Lung (tissue), 12 donors: ENCODE results near the gene IDI1. TPM values are rescaled to one million over a fixed set of nuclear protein-coding genes. Genes with fewer than 3 reads are reported as not detected.

Experiments
- ATAC-seq: fragments of 200-7000 bp; cut with Tn5 transposase; one replicate; pipeline ENCODE4 v1.9.1; 2020; ENCODE audit warnings: moderate number of reproducible peaks; ENCODE audit not compliant: insufficient read depth, low FRiP score
- DNase-seq, 3 donors: peaks; one replicate each; pipeline ENCODE4 v3.0.0-alpha.2; 2013 to 2017
- H3K27ac ChIP-seq, 2 donors: one replicate each; pipeline ENCODE4 v1.5.1; 2013; ENCODE audit warnings: mild to moderate bottlenecking in 2 of 2, moderate library complexity in 2 of 2, control low read depth in 1 of 2, inconsistent platforms in 1 of 2, low read depth in 1 of 2, low read length in 1 of 2
- H3K27me3 ChIP-seq, 3 donors: one replicate each; pipeline ENCODE4 v1.5.1; 2013; ENCODE audit warnings: low read length in 2 of 3; ENCODE audit not compliant: control insufficient read depth in 3 of 3, insufficient read depth in 3 of 3
- H3K36me3 ChIP-seq, 4 donors: one replicate each; pipeline ENCODE4 v1.5.1; 2013; ENCODE audit warnings: low read length in 4 of 4, mild to moderate bottlenecking in 1 of 4, moderate library complexity in 1 of 4; ENCODE audit not compliant: control insufficient read depth in 4 of 4, insufficient read depth in 4 of 4
- H3K4me1 ChIP-seq, 5 donors: one replicate each; pipeline ENCODE4 v1.5.1; 2013; ENCODE audit warnings: low read length in 5 of 5, mild to moderate bottlenecking in 2 of 5, moderate library complexity in 1 of 5; ENCODE audit not compliant: control insufficient read depth in 5 of 5, insufficient read depth in 5 of 5
- H3K4me3 ChIP-seq: one replicate; pipeline ENCODE4 v1.5.1; 2013; ENCODE audit warnings: mild to moderate bottlenecking, control low read depth, moderate library complexity
- H3K9ac ChIP-seq, 2 donors: one replicate each; pipeline ENCODE4 v1.5.1; 2013; ENCODE audit warnings: low read length in 2 of 2, control low read depth in 1 of 2; ENCODE audit not compliant: insufficient read depth in 1 of 2
- H3K9me3 ChIP-seq, 4 donors: one replicate each; pipeline ENCODE4 v1.5.1; 2013; ENCODE audit warnings: low read length in 3 of 4, mild to moderate bottlenecking in 1 of 4, moderate library complexity in 1 of 4; ENCODE audit not compliant: control insufficient read depth in 4 of 4, insufficient read depth in 3 of 4
- CTCF ChIP-seq: IDR thresholded peaks from 2 replicates; pipeline ENCODE4 v1.5.1; 2012; ENCODE audit warnings: mild to moderate bottlenecking; ENCODE audit errors: control extremely low read depth, extremely low read depth
- WGBS, 2 donors: extraction: QIAGEN DNeasy Blood & Tissue Kit; methylation state at CpG; one replicate each; pipeline ENCODE4 v1.1.7; 2013; 5-methylcytosine and 5-hydroxymethylcytosine counted together
- polyA plus RNA-seq, 2 donors: library from polyadenylated mRNA; stranded (reverse); fragments of 200-250 nt; gene quantifications; one replicate each; pipeline ENCODE4 v1.2.1, GENCODE V29; 2013
- total RNA-seq, 2 donors: library from RNA; depleted of rRNA in 1 of 2; stranded (reverse); fragments of >200 nt in 1 of 2; gene quantifications; one replicate each; pipeline ENCODE4 v1.2.1, GENCODE V29; 2014 to 2021
- donor health status: control.
- donor health status: control.
- donor health status: Bipolar disorder and iron deficiency.
- donor health status: healthy.
- donor health status: DM: yes; HTN: yes; CAD: no.

Gene IDI1
- total and polyA plus RNA-seq, 4 donors: 44.4 to 173 (median 91.4) TPM

- no peak for TF ChIP-seq CTCF
- Histone ChIP-seq H3K27me3 (no peaks in the 10 kb centered on the region), H3K36me3 (peaks cover 0 to 10% (median 0%) of the 10 kb centered on the region in 4 donors), H3K9ac (no peak overlapping the region), H3K9me3 (no peaks in the 10 kb centered on the region), H3K4me3 (no peak overlapping the region), H3K27ac (no peak overlapping the region), H3K4me1 (no peaks in the 10 kb centered on the region)
- ATAC-seq (no peak), DNase-seq (no peak)
- WGBS, 2 donors: 89 to 91% methylated on average over 1 of the region's 1 CpG
Observed at GRCh38 chr10:1033601-1034000, 15.3 kb downstream of the IDI1 start.

GRCh38 chr10:1029838-1030237 lies 19.1 kb downstream of the IDI1 start:
- DNase-seq (no peak), ATAC-seq (no peak)
- H3K4me1 ChIP-seq: no peaks in the 10 kb centered on the region
- no peaks in the 10 kb centered on the region for H3K9me3 ChIP-seq
- H3K27me3 ChIP-seq: no peaks in the 10 kb centered on the region
- no peak overlapping the region for H3K9ac ChIP-seq
- no peak overlapping the region for H3K27ac ChIP-seq
- H3K36me3 ChIP-seq: peaks cover 0 to 2% (median 0%) of the 10 kb centered on the region in 4 donors
- H3K4me3 ChIP-seq: no peak overlapping the region
- no peak for TF ChIP-seq CTCF
- 97 to 98% methylated on average over 7 of the region's 7 CpGs for WGBS, 2 donors

- H3K9me3 ChIP-seq: no peaks in the 10 kb centered on the region
- H3K4me3 ChIP-seq: no peak overlapping the region
- TF ChIP-seq CTCF: no peak
- ATAC-seq (no peak), DNase-seq (no peak)
- 95 to 98% methylated on average over 6 of the region's 6 CpGs for WGBS, 2 donors
- no peaks in the 10 kb centered on the region for H3K4me1 ChIP-seq
- H3K27me3 ChIP-seq: no peaks in the 10 kb centered on the region
- no peak overlapping the region for H3K27ac ChIP-seq
- H3K36me3 ChIP-seq: peaks cover 0 to 2% (median under 1%) of the 10 kb centered on the region in 4 donors
- no peak overlapping the region for H3K9ac ChIP-seq
Observed at GRCh38 chr10:1026578-1026977, 22.3 kb downstream of the IDI1 start.

- ATAC-seq: no peak
- Histone ChIP-seq H3K4me3 (no peak within 1 kb of the TSS), H3K27ac (no peak within 1 kb of the TSS), H3K9me3 (no peaks in the 10 kb centered on the region), H3K36me3 (peaks cover 0 to 2% (median under 1%) of the 10 kb centered on the region in 4 donors), H3K27me3 (no peaks in the 10 kb centered on the region), H3K4me1 (no peaks in the 10 kb centered on the region), H3K9ac (no peak within 1 kb of the TSS)
- 91 to 93% methylated on average over 1 of the region's 1 CpG for WGBS, 2 donors
- DNase-seq: no peak
- no peak for TF ChIP-seq CTCF
Observed at GRCh38 chr10:1025683-1026082, 23.2 kb downstream of the IDI1 start, which contains the start of gene IDI2. Gene IDI2 (minus strand): TSS chr10:1025859. CDS start chr10:1024723, 1,136 bp downstream.
